T-helper 1 cell treated with Interleukin-12 subunit alpha and Interleukin-12 subunit beta and Interleukin-4 antibody, amounts not matched to agents 30 μg/mL and 1 μg/mL, for 36 hours (primary cell): Measurements from ENCODE around the gene LRRN4.

Experiments used
- H3K27ac Mint-ChIP-seq: one replicate; pipeline ENCODE4 v1.8.0; 2021; ENCODE audit warnings: mild to moderate bottlenecking, mixed read lengths
- H3K27me3 Mint-ChIP-seq: one replicate; pipeline ENCODE4 v1.8.0; 2021; ENCODE audit warnings: low read depth, mixed read lengths
- H3K36me3 Mint-ChIP-seq: one replicate; pipeline ENCODE4 v1.8.0; 2021; ENCODE audit warnings: low read depth, mixed read lengths
- H3K4me1 Mint-ChIP-seq: one replicate; pipeline ENCODE4 v1.8.0; 2021; ENCODE audit warnings: low read depth, mixed read lengths
- H3K4me3 Mint-ChIP-seq: one replicate; pipeline ENCODE4 v1.8.0; 2021; ENCODE audit warnings: mild to moderate bottlenecking, moderate library complexity, mixed read lengths
- H3K9me3 Mint-ChIP-seq: one replicate; pipeline ENCODE4 v1.8.0; 2021; ENCODE audit warnings: mixed read lengths

LRRN4 gene

DNA sequence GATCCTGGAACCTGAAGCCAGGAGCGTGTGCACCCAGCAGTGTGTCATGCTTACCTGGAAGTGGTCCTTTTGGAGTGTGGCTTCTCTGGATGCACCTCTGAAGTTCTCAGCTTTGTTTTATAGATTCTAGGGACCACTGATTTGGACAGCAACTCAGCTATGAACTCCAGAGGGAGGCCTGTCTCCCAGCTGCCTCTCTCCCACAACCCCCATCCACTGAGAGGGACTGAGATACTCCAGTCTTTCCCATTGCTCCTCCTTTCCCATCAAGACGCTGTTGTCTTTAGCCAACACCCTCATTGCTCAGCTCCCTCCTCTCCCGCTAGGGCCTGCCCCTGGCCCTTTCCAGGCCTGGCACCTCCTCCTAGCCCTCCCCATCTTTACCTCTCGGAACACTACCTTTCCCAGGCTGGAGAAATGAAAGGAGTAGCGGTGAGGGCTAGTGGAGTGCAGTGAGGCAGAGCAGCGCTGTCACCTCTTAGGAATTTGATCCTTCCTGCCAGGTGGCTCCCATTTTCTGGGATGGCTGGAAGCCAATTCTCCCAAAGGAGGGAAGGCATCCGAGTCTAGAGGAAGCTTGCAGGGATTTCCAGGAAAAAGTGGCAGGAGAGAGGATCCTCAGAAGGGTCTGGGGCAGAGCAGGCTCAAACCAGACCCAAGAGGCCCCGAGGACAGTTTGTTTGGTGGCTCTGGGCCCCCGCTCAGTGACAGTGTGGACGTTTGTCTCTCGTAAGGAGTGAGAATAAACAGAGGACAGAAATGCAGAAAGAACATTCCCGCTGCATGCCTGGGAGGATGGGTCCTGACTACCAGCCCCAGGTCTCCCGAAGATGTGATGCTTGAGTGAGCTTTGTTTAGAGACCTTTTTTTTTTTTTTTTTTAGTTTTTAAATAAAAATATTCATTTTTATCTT is at the start of gene LRRN4:
TSS of gene LRRN4 (minus strand) at position 285 of the 913 bp plus-strand sequence. CDS start 1,261 bp downstream, outside the sequence.
- Mint-ChIP-seq H3K4me3 (peak within 1 kb of the TSS; percentile 38), H3K36me3 (no peaks in the 10 kb centered on the region), H3K4me1 (no peaks in the 10 kb centered on the region), H3K27me3 (peaks cover 52% of the 10 kb centered on the region), H3K9me3 (no peaks in the 10 kb centered on the region), H3K27ac (no peak within 1 kb of the TSS)

DNA sequence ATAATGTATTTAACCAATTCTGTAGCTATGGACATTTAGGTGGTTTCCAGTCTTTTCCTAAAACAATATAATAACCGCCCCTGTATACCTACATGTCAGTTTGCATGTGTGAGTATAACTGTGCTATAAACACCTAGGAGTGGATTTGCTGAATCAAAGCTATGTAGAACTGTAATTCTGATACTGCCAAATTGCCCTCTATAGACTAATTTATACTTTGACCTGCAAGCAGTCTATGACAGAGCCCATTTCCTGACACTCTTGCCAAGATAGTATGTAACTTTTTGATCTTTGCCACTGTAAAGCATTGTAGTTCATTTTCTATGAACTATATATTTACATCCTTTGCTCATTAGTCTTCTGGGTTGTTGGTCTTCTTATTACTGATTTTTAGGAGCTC is 49.4 kb upstream of the LRRN4 start:
- Mint-ChIP-seq H3K36me3 (no peaks in the 10 kb centered on the region), H3K27ac (no peak overlapping the region), H3K27me3 (peaks cover 5% of the 10 kb centered on the region), H3K9me3 (no peaks in the 10 kb centered on the region), H3K4me3 (no peak overlapping the region), H3K4me1 (no peaks in the 10 kb centered on the region)

DNA sequence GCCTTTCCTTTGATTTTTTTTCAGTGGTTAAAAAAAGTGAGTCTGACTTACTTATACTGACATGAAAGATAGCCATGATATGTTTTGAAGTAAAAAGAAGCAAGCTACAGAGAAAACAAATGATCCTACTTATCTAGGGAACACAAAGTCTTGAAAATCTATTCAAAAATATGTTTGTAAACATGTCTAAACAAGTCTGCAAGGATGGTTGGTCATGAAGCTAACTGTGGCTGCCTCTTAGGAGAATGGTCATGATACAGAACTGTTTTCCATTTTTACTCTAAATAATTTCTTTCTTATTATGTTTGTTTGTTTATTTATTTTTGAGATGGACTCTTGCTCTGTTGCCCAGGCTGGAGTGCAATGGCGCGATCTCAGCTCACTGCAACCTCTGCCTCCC is 47.5 kb upstream of the LRRN4 start:
- Mint-ChIP-seq H3K9me3 (no peaks in the 10 kb centered on the region), H3K27ac (no peak overlapping the region), H3K27me3 (peaks cover 3% of the 10 kb centered on the region), H3K36me3 (no peaks in the 10 kb centered on the region), H3K4me1 (no peaks in the 10 kb centered on the region), H3K4me3 (no peak overlapping the region)

DNA sequence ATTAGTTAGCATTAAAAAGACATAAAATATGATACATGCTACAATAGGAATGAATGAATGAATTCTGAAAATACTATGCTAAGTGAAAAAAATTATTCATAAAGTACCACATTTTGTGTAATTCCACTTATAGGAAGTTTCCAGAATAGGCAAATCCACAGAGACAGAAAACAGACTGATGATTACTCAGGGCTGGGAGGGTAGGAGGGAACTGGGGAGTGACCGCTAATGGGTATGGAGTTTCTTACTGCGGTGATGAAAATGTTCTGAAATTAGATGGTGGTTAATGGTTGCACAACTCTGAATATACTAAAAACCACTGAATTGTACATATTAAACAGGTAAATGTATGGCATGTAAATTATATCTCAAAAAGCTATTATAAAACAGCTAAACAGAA is 46.4 kb upstream of the LRRN4 start:
- H3K36me3 Mint-ChIP-seq: no peaks in the 10 kb centered on the region
- H3K4me3 Mint-ChIP-seq: no peak overlapping the region
- no peaks in the 10 kb centered on the region for H3K9me3 Mint-ChIP-seq
- H3K4me1 Mint-ChIP-seq: no peaks in the 10 kb centered on the region
- H3K27me3 Mint-ChIP-seq: no peaks in the 10 kb centered on the region
- H3K27ac Mint-ChIP-seq: no peak overlapping the region

DNA sequence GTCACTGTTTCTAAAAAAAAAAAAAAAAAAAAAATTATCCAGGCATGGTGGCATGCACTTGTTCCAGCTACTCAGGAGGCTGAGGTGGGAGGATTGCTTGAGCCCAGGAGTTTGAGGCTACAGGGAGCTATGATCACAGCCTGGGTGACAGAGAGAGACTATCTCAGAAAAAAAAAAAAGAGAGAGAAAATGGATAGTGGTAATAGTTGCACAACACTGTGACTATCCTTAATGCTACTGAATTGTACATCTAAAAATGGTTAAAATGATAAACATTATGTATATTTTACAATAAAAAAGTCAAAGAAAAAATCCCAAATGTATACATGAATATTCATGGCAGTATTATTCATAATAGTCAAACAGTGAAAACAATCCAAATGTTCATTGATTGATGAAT is 46.0 kb upstream of the LRRN4 start:
- no peaks in the 10 kb centered on the region for H3K9me3 Mint-ChIP-seq
- no peaks in the 10 kb centered on the region for H3K27me3 Mint-ChIP-seq
- H3K4me3 Mint-ChIP-seq: no peak overlapping the region
- no peak overlapping the region for H3K27ac Mint-ChIP-seq
- no peaks in the 10 kb centered on the region for H3K36me3 Mint-ChIP-seq
- H3K4me1 Mint-ChIP-seq: no peaks in the 10 kb centered on the region

DNA sequence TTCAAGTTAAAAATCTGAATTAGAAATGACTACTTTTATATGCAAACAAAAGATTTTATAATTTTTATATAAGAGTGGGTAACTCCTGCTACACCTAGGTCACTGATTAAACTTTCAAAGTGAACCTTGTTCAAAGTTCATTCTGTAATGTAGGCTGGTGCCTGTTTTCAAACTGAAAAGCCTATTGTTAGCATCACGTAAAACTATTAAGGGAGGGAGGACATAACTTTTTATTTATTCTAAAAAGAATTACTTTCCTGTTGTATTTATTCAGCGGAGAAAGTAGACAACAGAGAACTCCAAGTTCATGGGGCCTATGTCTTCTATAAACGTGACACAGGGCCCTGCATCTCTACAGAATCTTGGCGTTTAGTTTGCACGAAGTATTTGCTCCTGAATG is 41.5 kb upstream of the LRRN4 start:
- H3K4me1 Mint-ChIP-seq: no peaks in the 10 kb centered on the region

DNA sequence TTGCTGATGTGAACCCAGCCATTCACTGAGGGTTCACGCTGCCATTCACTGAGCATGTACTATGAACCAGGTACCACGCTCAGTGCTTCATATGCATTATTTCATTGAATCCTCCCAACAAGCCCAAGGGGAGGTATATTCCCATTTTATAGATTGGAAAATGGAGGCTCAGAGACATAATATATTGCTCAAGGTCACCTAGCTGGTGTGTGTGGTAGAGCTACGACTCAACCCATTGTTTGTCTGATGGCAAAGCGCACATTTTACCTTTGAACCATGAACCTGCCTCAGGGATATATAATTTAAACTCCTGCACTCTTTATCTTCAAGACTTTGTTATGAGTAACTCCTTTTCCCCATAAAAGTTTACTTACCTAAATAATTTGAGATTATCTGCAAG is 40.7 kb upstream of the LRRN4 start:
- Mint-ChIP-seq H3K4me3 (no peak overlapping the region), H3K9me3 (no peaks in the 10 kb centered on the region), H3K27me3 (no peaks in the 10 kb centered on the region), H3K27ac (no peak overlapping the region), H3K36me3 (no peaks in the 10 kb centered on the region), H3K4me1 (no peaks in the 10 kb centered on the region)

More for the DNA sequence above, 41.5 kb upstream of the LRRN4 start:
- Mint-ChIP-seq H3K27ac (no peak overlapping the region), H3K4me3 (no peak overlapping the region), H3K36me3 (no peaks in the 10 kb centered on the region), H3K27me3 (no peaks in the 10 kb centered on the region), H3K9me3 (no peaks in the 10 kb centered on the region)

DNA sequence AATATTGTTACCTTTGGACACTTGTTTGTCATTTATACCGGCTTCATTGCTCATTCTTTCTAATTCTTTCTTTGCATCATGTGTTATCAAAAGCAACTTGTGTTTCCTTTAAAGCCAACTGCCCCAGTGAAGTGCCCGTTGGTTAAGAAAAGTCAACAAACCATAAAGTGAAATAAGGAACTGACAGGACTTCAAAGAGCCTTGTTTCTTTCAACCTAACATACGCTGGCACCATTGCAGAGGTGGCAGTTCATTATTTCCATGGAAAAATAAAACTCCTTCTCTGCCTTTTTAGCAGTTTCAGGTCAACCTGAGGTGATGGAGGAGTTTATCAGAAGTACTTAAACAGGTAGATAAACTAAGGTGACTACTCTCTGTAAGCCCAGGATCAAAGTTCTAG is 40.2 kb upstream of the LRRN4 start:
- Mint-ChIP-seq H3K27me3 (no peaks in the 10 kb centered on the region), H3K27ac (no peak overlapping the region), H3K36me3 (no peaks in the 10 kb centered on the region), H3K4me1 (no peaks in the 10 kb centered on the region), H3K9me3 (no peaks in the 10 kb centered on the region), H3K4me3 (no peak overlapping the region)

DNA sequence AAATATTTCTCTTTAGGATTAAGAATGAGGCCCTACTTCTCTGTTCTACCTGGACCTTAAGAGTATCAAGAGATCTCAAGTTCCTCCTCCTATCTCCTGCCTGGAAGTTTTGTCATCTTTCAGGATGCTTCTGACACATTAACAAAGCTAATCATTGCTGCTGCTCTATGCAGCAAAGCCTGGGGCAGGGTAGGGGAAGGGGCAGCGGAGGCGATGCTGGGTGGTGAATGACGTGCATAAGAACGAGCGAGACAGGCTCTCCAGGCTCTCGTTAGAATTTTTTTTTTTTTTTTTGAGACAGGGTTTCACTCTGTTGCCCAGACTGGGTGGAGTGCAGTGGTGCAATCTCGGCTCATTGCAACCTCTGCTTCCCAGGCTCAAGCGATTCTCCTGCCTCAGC is 37.8 kb upstream of the LRRN4 start:
- Mint-ChIP-seq H3K4me3 (no peak overlapping the region), H3K27me3 (peaks cover 3% of the 10 kb centered on the region), H3K27ac (no peak overlapping the region), H3K36me3 (no peaks in the 10 kb centered on the region), H3K4me1 (no peaks in the 10 kb centered on the region), H3K9me3 (peaks cover 1% of the 10 kb centered on the region)

DNA sequence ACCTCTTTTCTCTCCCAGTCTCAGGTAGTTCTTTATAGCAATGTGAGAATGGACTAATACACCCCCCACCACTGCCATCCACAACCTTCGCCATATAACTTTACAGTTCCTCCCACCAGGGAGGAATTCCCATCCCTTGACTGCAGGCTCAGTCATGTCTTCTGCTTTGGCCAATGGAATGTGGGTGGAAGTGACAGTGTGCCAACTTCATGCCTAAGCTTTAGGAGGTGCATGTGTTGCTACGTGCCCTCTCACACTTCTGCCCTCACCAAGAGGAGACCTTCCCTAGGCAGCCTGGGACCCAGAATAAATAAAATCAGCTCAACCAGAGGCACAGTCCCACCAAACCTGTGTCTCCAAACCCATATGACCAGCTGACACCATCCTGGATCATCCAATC is 33.0 kb upstream of the LRRN4 start:
- H3K27me3 Mint-ChIP-seq: peaks cover 8% of the 10 kb centered on the region
- no peaks in the 10 kb centered on the region for H3K36me3 Mint-ChIP-seq

DNA sequence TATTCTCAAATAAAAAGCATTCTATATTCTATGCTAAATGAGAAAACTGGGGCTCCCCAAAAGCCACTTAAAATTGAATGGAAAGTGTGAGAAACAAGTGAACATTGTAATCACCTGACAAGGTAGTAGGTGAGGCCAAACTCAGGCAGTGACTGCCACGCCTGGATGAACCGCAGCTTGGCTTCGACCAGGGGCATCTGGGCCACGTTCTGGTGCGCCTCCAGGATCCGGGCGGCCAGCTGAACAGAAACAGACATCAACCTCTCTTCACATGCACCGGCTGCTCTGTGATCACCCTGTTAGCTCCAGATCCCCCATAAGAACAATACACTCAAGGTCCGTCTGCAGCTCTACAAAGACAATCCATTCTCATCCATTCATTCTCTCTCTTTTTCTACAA is 30.1 kb upstream of the LRRN4 start:
- no peak overlapping the region for H3K27ac Mint-ChIP-seq
- H3K4me1 Mint-ChIP-seq: no peaks in the 10 kb centered on the region
- peaks cover 4% of the 10 kb centered on the region for H3K9me3 Mint-ChIP-seq
- no peaks in the 10 kb centered on the region for H3K36me3 Mint-ChIP-seq
- H3K4me3 Mint-ChIP-seq: no peak overlapping the region
- peaks cover 8% of the 10 kb centered on the region for H3K27me3 Mint-ChIP-seq

More for the DNA sequence above, 33.0 kb upstream of the LRRN4 start:
- Mint-ChIP-seq H3K4me3 (no peak overlapping the region), H3K27ac (no peak overlapping the region), H3K4me1 (no peaks in the 10 kb centered on the region), H3K9me3 (peaks cover 4% of the 10 kb centered on the region)

DNA sequence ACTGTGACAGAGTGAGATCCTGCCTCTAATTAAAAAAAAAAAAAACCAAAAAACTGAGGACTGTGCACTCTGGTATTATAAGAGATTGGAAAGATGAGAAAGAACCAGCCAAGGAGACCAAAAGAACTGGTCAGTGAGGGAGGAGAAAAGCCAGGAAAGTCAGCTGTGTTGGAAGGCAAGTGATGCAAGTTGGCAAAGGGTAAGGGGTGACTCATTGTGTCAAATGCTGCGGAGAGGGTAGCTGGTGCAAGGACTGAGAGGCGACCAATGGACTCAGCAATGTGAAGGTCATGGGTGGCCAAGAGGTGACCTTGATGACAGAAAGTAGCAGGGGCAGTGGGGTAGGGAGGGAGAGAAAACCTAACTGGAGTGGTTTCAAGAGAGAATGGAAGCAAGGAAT is 27.4 kb upstream of the LRRN4 start:
- Mint-ChIP-seq H3K27me3 (peaks cover 1% of the 10 kb centered on the region), H3K27ac (no peak overlapping the region), H3K4me1 (no peaks in the 10 kb centered on the region), H3K36me3 (no peaks in the 10 kb centered on the region), H3K9me3 (no peaks in the 10 kb centered on the region), H3K4me3 (no peak overlapping the region)

DNA sequence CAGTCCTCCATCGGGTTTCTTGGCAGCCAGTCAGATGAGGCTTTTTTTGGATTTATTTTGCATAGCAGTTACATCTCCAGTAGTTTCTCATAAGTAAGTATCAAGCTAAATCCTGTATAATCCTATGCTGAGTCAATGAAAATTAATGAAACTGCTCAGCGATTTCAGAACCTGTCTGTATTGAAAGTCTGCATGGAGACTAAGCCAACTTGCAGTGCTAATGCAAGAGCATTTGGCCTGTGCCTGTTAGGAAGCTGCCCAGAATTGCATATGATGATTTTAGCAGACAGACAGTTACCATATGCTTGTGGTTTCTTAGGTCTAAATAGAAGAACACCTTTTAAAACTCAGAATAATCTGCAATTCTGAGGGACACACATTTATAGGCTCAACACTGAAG is 25.2 kb upstream of the LRRN4 start:
- no peaks in the 10 kb centered on the region for H3K36me3 Mint-ChIP-seq
- no peaks in the 10 kb centered on the region for H3K9me3 Mint-ChIP-seq
- no peak overlapping the region for H3K27ac Mint-ChIP-seq
- H3K4me1 Mint-ChIP-seq: peaks cover 1% of the 10 kb centered on the region
- no peaks in the 10 kb centered on the region for H3K27me3 Mint-ChIP-seq
- no peak overlapping the region for H3K4me3 Mint-ChIP-seq

DNA sequence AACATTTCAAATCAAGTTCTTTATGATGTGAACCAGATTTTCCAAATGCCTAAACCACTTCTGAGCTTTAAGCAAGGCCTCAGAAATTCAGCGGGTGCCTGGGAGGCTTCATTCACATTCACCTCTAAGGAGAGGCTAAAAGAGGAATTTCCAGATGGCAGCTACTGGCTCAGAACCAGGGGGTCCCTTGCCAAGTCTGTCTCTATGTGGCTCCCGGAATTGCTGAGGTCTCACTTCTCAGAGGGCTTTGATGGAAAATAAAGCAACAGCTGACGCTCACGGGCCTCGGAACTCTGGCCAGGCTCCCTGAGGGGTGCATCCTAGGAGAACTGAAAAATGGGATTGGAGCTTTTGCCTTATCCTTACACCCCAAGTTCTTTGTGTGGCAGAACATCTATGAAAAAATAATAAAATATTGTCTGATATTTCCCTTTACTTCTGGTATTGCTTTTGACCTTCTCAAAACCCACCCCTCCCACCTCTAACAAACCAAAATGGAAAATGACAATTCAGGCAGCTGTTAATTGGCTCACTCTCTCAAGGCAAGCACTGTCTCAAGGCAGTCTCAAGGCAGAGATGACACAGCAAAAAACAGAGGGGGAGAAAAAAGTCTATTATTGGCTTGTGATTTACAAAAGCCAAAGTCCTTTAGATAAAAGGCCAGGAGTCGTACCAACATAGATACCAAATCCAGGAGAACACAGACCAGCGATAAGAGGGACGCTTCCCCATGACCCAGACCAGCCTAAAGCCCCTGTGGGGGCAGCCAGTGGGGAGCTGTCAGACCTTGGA is 21.8 kb upstream of the LRRN4 start:
- Mint-ChIP-seq H3K9me3 (no peaks in the 10 kb centered on the region), H3K4me3 (no peak overlapping the region), H3K27me3 (no peaks in the 10 kb centered on the region), H3K4me1 (peaks cover 3% of the 10 kb centered on the region), H3K27ac (no peak overlapping the region), H3K36me3 (no peaks in the 10 kb centered on the region)

DNA sequence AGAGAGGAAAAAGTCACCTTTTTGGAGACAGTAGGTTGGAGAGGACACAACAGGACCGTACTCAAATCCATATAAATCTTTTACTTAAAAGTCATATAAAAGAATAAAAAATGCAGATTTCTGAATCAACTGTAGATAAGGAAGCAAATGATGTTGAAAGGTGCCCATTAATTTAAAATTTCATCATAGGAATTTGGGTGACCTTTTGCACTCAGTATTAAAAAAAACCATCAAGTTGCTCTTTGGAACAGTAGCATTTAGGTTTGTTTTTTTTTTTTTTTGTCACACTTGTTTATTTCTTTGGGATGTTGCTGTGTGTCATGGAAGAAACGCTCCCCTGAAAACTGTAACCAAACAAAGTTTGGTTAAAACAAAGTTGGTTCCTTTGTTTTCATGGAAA is 20.9 kb upstream of the LRRN4 start:
- no peaks in the 10 kb centered on the region for H3K27me3 Mint-ChIP-seq
- H3K4me1 Mint-ChIP-seq: peaks cover 3% of the 10 kb centered on the region
- no peak overlapping the region for H3K27ac Mint-ChIP-seq
- H3K4me3 Mint-ChIP-seq: no peak overlapping the region
- H3K36me3 Mint-ChIP-seq: no peaks in the 10 kb centered on the region
- H3K9me3 Mint-ChIP-seq: no peaks in the 10 kb centered on the region
